Adrenal gland (tissue), 12 donors: ENCODE data around the gene UPK2. TPM values are rescaled to one million over a fixed set of nuclear protein-coding genes. Genes with fewer than 3 reads are reported as not detected.
A peak's percentile ranks its signal among the peaks of the same experiment; 100 is the strongest.

Experiments
- DNase-seq, 7 donors: peaks; one replicate each; pipeline ENCODE4 v3.0.0-alpha.2; 2019 to 2020
- H3K27ac ChIP-seq, 5 donors: fragments of 200-600 bp; sonication (generic) in 4 of 5; 1 replicate in 3 of 5; 2 replicates in 2 of 5; pipeline versions ENCODE4 v1.5.1 to v1.8.0; 2016 to 2020; ENCODE audit warnings: mild to moderate bottlenecking in 1 of 5
- H3K27me3 ChIP-seq: fragments of 200-600 bp; 2 replicates; pipeline ENCODE4 v1.8.0; 2021
- H3K36me3 ChIP-seq, 2 donors: fragments of 200-600 bp; replicated peaks in 1 of 2; 1 replicate in 1 of 2; 2 replicates in 1 of 2; pipeline versions ENCODE4 v1.5.1 to v1.8.0; 2018 to 2022
- H3K4me1 ChIP-seq, 2 donors: fragments of 200-600 bp; replicated peaks in 1 of 2; 1 replicate in 1 of 2; 2 replicates in 1 of 2; pipeline versions ENCODE4 v1.5.1 to v1.8.0; 2018 to 2021
- H3K4me3 ChIP-seq, 4 donors: fragments of 200-600 bp; sonication (generic) in 3 of 4; one replicate each; pipeline ENCODE4 v1.5.1; 2016 to 2018
- H3K9me3 ChIP-seq, 3 donors: fragments of 200-600 bp; sonication (generic) in 1 of 3; replicated peaks in 1 of 3; 1 replicate in 2 of 3; 2 replicates in 1 of 3; pipeline versions ENCODE4 v1.5.1 to v1.8.0; 2016 to 2021
- CTCF ChIP-seq, 6 experiments: fragments of 450-650 bp in 4 of 6; fragments of 200-600 bp in 2 of 6; sonication (generic) in 1 of 6; IDR thresholded peaks; 1 replicate in 5 of 6; 2 replicates in 1 of 6; pipeline versions ENCODE4 v1.5.1 to v1.8.0; 2016 to 2021; ENCODE audit warnings: antibody characterized with exemption in 6 of 6, mild to moderate bottlenecking in 2 of 6, moderate library complexity in 1 of 6
- POLR2A ChIP-seq, 2 donors: fragments of 450-650 bp; IDR thresholded peaks; one replicate each; pipeline ENCODE4 v1.6.1; 2017; ENCODE audit warnings: antibody characterized with exemption in 2 of 2, mild to moderate bottlenecking in 2 of 2, moderate library complexity in 1 of 2
- WGBS, 4 donors: extraction: QIAGEN DNeasy Blood & Tissue Kit in 2 of 4; methylation state at CpG; one replicate each; pipeline versions ENCODE4 v1.1.5 to v1.1.7; 2013 to 2017; 5-methylcytosine and 5-hydroxymethylcytosine counted together
- intact Hi-C, 2 donors: fragments of 100-400 bp; cut with DNase I; formaldehyde crosslinking; loops; one replicate each; pipeline versions ENCODE4 v1.14.1 to v1.15.0; 2022 to 2023
- polyA plus RNA-seq, 3 donors: library from polyadenylated mRNA; stranded (reverse); fragments of 200-250 nt in 2 of 3; fragments of 350-450 nt in 1 of 3; fragmentation: Illumina TruSeq in 1 of 3; extraction: RNeasy Lipid Tissue Mini Kit (QIAGEN cat#74804) in 1 of 3; gene quantifications; one replicate each; pipeline ENCODE4 v1.2.3, GENCODE V29; 2013 to 2014
- total RNA-seq, 9 donors: library from RNA; depleted of rRNA in 4 of 9; stranded (reverse); fragments of >200 nt in 4 of 9; fragments of 120-200 nt in 1 of 9; fragmentation: NEBNext Ultra II Directional in 1 of 9; extraction: Animal tissue kit (Norgen Biotek cat#: 25700) in 1 of 9; gene quantifications; one replicate each; pipeline versions ENCODE4 v1.1.0 to v1.2.4, GENCODE V29; 2013 to 2023
- donor health status: healthy with polysubstance abuse.
- donor health status: Bipolar disorder and iron deficiency.
- donor health status: DM: yes; HTN: yes; CAD: no.
- donor health status: DM: no; HTN: no; CAD: no.
- donor health status: DM: no; HTN: no; CAD: no.
- donor health status: DM: yes; HTN: yes; CAD: no.

The UPK2 gene
- total and polyA plus RNA-seq, 12 donors = 0.39 to 1.0 (median 0.64) TPM; not detected in 9

GRCh38 chr11:118930094-118930712 is 25.9 kb upstream of the UPK2 start:
- intact Hi-C loops = no loop called here
- Histone ChIP-seq H3K9me3 (no peaks in the 10 kb centered on the region), H3K27ac (peak overlapping the region; percentile 95 to 98 (median 97)), H3K27me3 (no peaks in the 10 kb centered on the region), H3K4me1 (peaks cover 13 to 15% of the 10 kb centered on the region in 2 donors), H3K36me3 (no peaks in the 10 kb centered on the region), H3K4me3 (peak overlapping the region in 2 of 4 donors; percentile 62 to 76)
- 1 to 2% (median 1%) methylated on average over 13 to 20 of the region's 20 CpGs for whole genome bisulfite sequencing, 4 donors
- DNase-seq = peak; percentile 78 to 96 (median 87)
- peak; percentile 93 to 99 (median 96) for TF ChIP-seq CTCF (IDR thresholded peaks at IDR 0.05)
- TF ChIP-seq POLR2A (IDR thresholded peaks at IDR 0.05) = peak in 1 of 2 donors; percentile 28

DNA sequence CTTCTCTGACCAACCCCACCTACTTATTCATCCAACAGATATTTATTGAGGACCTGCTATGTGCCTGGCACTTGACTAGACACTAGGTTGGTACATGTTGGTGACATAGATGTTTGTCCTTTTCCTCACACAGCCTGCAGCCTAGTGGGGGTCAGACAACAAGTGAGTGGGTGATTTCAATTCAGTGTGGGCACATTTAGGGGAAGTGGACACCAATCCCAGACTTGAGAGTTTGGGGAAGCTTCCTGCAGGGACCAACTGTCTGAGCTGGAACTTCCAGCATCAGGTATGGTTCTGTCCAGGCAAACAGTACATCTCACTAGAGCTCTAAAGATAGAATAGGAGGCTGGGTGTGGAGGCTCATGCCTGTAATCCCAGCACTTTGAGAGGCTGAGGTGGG is 24.5 kb upstream of the UPK2 start:
- intact Hi-C loops = no loop called here
- H3K27ac ChIP-seq = no peak overlapping the region
- H3K27me3 ChIP-seq = no peaks in the 10 kb centered on the region
- H3K4me1 ChIP-seq = peaks cover 13 to 15% of the 10 kb centered on the region in 2 donors
- no peak overlapping the region for H3K4me3 ChIP-seq
- H3K36me3 ChIP-seq = no peaks in the 10 kb centered on the region
- TF ChIP-seq POLR2A (IDR thresholded peaks at IDR 0.05) (no peak), CTCF (IDR thresholded peaks at IDR 0.05) (no peak)
- H3K9me3 ChIP-seq = no peaks in the 10 kb centered on the region
- DNase-seq = no peak

- intact Hi-C loops = no loop called here
- Histone ChIP-seq H3K4me1 (peaks cover 8 to 9% of the 10 kb centered on the region in 2 donors), H3K27me3 (no peaks in the 10 kb centered on the region), H3K36me3 (no peaks in the 10 kb centered on the region), H3K27ac (no peak overlapping the region), H3K4me3 (no peak overlapping the region), H3K9me3 (no peaks in the 10 kb centered on the region)
- WGBS, 4 donors = 26 to 31% (median 27%) methylated on average over 4 of the region's 4 CpGs
- TF ChIP-seq POLR2A (IDR thresholded peaks at IDR 0.05) = no peak
- no peak for TF ChIP-seq CTCF (IDR thresholded peaks at IDR 0.05)
- peak in 2 of 7 donors; percentile 20 to 52 for DNase-seq
These were observed 22.6 kb upstream of the UPK2 start for GRCh38 chr11:118933486-118933885.

GRCh38 chr11:118935376-118935775 is 20.7 kb upstream of the UPK2 start:
- WGBS, 4 donors = 77 to 82% (median 79%) methylated on average over 8 of the region's 8 CpGs
- TF ChIP-seq POLR2A (IDR thresholded peaks at IDR 0.05) (no peak), CTCF (IDR thresholded peaks at IDR 0.05) (no peak)
- Histone ChIP-seq H3K9me3 (no peaks in the 10 kb centered on the region), H3K36me3 (no peaks in the 10 kb centered on the region), H3K27ac (no peak overlapping the region), H3K27me3 (no peaks in the 10 kb centered on the region), H3K4me3 (no peak overlapping the region), H3K4me1 (peaks cover 3% of the 10 kb centered on the region in 2 donors)
- no peak for DNase-seq
- intact Hi-C loops = no loop called here
